Stromal cell of bone marrow (primary cell): Measurements from ENCODE around the gene GALK2.

Experiments
- DNase-seq: peaks from one replicate; pipeline ENCODE4 v3.0.0-alpha.2; 2012; ENCODE audit warnings: low read depth

GALK2 gene

GRCh38 chr15:49169880-49170597, at the start of gene GALK2:
TSS of gene GALK2 (plus strand) at chr15:49170247. CDS start at chr15:49170323, 76 bp downstream.
- peak; percentile 64 for DNase-seq

GRCh38 chr15:49120832-49121231, 49.2 kb upstream of the GALK2 start:
- DNase-seq = no peak

GRCh38 chr15:49121901-49122300, 48.1 kb upstream of the GALK2 start:
- no peak for DNase-seq

GRCh38 chr15:49122541-49123062, 47.4 kb upstream of the GALK2 start:
- DNase-seq = no peak

GRCh38 chr15:49124371-49124770, 45.7 kb upstream of the GALK2 start:
- no peak for DNase-seq

GRCh38 chr15:49131403-49131802, 38.6 kb upstream of the GALK2 start:
- no peak for DNase-seq

GRCh38 chr15:49134683-49135341, 35.2 kb upstream of the GALK2 start:
- no peak for DNase-seq

- no peak for DNase-seq
Measured at GRCh38 chr15:49135342-49135857, 34.6 kb upstream of the GALK2 start.

- DNase-seq = no peak
Measured at GRCh38 chr15:49135911-49136310, 34.1 kb upstream of the GALK2 start.

- no peak for DNase-seq
Measured at GRCh38 chr15:49137861-49138260, 32.2 kb upstream of the GALK2 start.

- DNase-seq = no peak
Measured at GRCh38 chr15:49145651-49146609, 24.1 kb upstream of the GALK2 start.

- DNase-seq = no peak
Measured at GRCh38 chr15:49148298-49148697, 21.7 kb upstream of the GALK2 start.

- no peak for DNase-seq
Measured at GRCh38 chr15:49148727-49149126, 21.3 kb upstream of the GALK2 start.

GRCh38 chr15:49151831-49152230, 18.2 kb upstream of the GALK2 start:
- no peak for DNase-seq

GRCh38 chr15:49152552-49153312, 17.3 kb upstream of the GALK2 start:
- no peak for DNase-seq

GRCh38 chr15:49154359-49154758, 15.7 kb upstream of the GALK2 start:
- DNase-seq = no peak

- no peak for DNase-seq
Measured at GRCh38 chr15:49154799-49155109, 15.3 kb upstream of the GALK2 start.

GRCh38 chr15:49155110-49155833, 14.8 kb upstream of the GALK2 start, which contains the start of gene COPS2:
TSS of gene COPS2 (minus strand) at chr15:49155599. CDS start at chr15:49155578, 21 bp downstream.
- peak; percentile 98 for DNase-seq

- DNase-seq = no peak
Measured at GRCh38 chr15:49155834-49156627, 14.0 kb upstream of the GALK2 start.

GRCh38 chr15:49163678-49164077, 6.4 kb upstream of the GALK2 start:
- DNase-seq = no peak
